Peyer's patch (tissue), 4 donors: ENCODE measurements around the gene TSGA10IP. TPM values are rescaled to one million over a fixed set of nuclear protein-coding genes. Genes with fewer than 3 reads are reported as not detected.

Source experiments
- DNase-seq, 3 donors: peaks; one replicate each; pipeline ENCODE4 v3.0.0-alpha.2; 2017 to 2019
- H3K27ac ChIP-seq, 4 donors: fragments of 200-600 bp; sonication (generic); one replicate each; pipeline ENCODE4 v1.5.1; 2016 to 2019
- H3K27me3 ChIP-seq, 2 donors: fragments of 200-600 bp; sonication (generic); one replicate each; pipeline ENCODE4 v1.5.1; 2019
- H3K36me3 ChIP-seq, 3 donors: fragments of 200-600 bp; sonication (generic); one replicate each; pipeline ENCODE4 v1.5.1; 2016 to 2019
- H3K4me1 ChIP-seq, 4 donors: fragments of 200-600 bp; sonication (generic); one replicate each; pipeline ENCODE4 v1.5.1; 2016 to 2019
- H3K4me3 ChIP-seq, 4 donors: fragments of 200-600 bp; sonication (generic); 1 replicate in 3 of 4; 2 replicates in 1 of 4; pipeline ENCODE4 v1.5.1; 2016 to 2019; ENCODE audit warnings: mild to moderate bottlenecking in 1 of 4
- H3K9me3 ChIP-seq, 4 donors: fragments of 200-600 bp; sonication (generic); one replicate each; pipeline ENCODE4 v1.5.1; 2016 to 2019; ENCODE audit warnings: mild to moderate bottlenecking in 1 of 4
- CTCF ChIP-seq, 6 experiments: fragments of 450-650 bp in 4 of 6; fragments of 200-600 bp in 2 of 6; sonication (generic) in 1 of 6; IDR thresholded peaks; one replicate each; pipeline ENCODE4 v1.5.1; 2017 to 2019; ENCODE audit warnings: antibody characterized with exemption in 6 of 6, mild to moderate bottlenecking in 3 of 6, moderate library complexity in 1 of 6
- POLR2A ChIP-seq, 2 donors: fragments of 450-650 bp; IDR thresholded peaks; one replicate each; pipeline ENCODE4 v1.5.1; 2017; ENCODE audit warnings: antibody characterized with exemption in 2 of 2, mild to moderate bottlenecking in 2 of 2, moderate library complexity in 2 of 2
- total RNA-seq, 4 donors: library from RNA; depleted of rRNA; stranded (reverse); fragments of >200 nt; gene quantifications; one replicate each; pipeline ENCODE4 v1.1.0, GENCODE V29; 2016

TSGA10IP gene
- total RNA-seq, 4 donors from 2014 or later: not detected

- Histone ChIP-seq H3K4me3 (no peak overlapping the region), H3K27me3 (no peaks in the 10 kb centered on the region), H3K36me3 (no peaks in the 10 kb centered on the region), H3K4me1 (peaks cover 0 to 5% (median 3%) of the 10 kb centered on the region in 4 donors), H3K9me3 (no peaks in the 10 kb centered on the region), H3K27ac (no peak overlapping the region)
- no peak for DNase-seq
- TF ChIP-seq CTCF (IDR thresholded peaks at IDR 0.05) (no peak), POLR2A (IDR thresholded peaks at IDR 0.05) (no peak)
Measured at GRCh38 chr11:65932558-65932919, 12.7 kb upstream of the TSGA10IP start.

- DNase-seq: no peak
- TF ChIP-seq POLR2A (IDR thresholded peaks at IDR 0.05): no peak
- TF ChIP-seq CTCF (IDR thresholded peaks at IDR 0.05): no peak
- H3K27ac ChIP-seq: no peak overlapping the region
- H3K9me3 ChIP-seq: no peaks in the 10 kb centered on the region
- H3K36me3 ChIP-seq: no peaks in the 10 kb centered on the region
- no peaks in the 10 kb centered on the region for H3K4me1 ChIP-seq
- no peak overlapping the region for H3K4me3 ChIP-seq
- no peaks in the 10 kb centered on the region for H3K27me3 ChIP-seq
Measured at GRCh38 chr11:65934014-65934413, 11.3 kb upstream of the TSGA10IP start.

GRCh38 chr11:65937766-65938165 lies 7.5 kb upstream of the TSGA10IP start:
- no peak for TF ChIP-seq CTCF (IDR thresholded peaks at IDR 0.05)
- TF ChIP-seq POLR2A (IDR thresholded peaks at IDR 0.05): no peak
- DNase-seq: no peak
- Histone ChIP-seq H3K4me3 (no peak overlapping the region), H3K36me3 (no peaks in the 10 kb centered on the region), H3K27me3 (no peaks in the 10 kb centered on the region), H3K4me1 (no peaks in the 10 kb centered on the region), H3K9me3 (no peaks in the 10 kb centered on the region), H3K27ac (no peak overlapping the region)

GRCh38 chr11:65941720-65942310 lies 3.5 kb upstream of the TSGA10IP start:
- Histone ChIP-seq H3K9me3 (no peaks in the 10 kb centered on the region), H3K4me1 (no peaks in the 10 kb centered on the region), H3K27ac (no peak overlapping the region), H3K36me3 (no peaks in the 10 kb centered on the region), H3K4me3 (no peak overlapping the region), H3K27me3 (no peaks in the 10 kb centered on the region)
- TF ChIP-seq CTCF (IDR thresholded peaks at IDR 0.05) (no peak), POLR2A (IDR thresholded peaks at IDR 0.05) (no peak)
- DNase-seq: no peak

- H3K27ac ChIP-seq: no peak overlapping the region
- H3K4me3 ChIP-seq: no peak overlapping the region
- no peak for DNase-seq
- no peaks in the 10 kb centered on the region for H3K27me3 ChIP-seq
- H3K9me3 ChIP-seq: no peaks in the 10 kb centered on the region
- no peaks in the 10 kb centered on the region for H3K36me3 ChIP-seq
- no peaks in the 10 kb centered on the region for H3K4me1 ChIP-seq
- no peak for TF ChIP-seq CTCF (IDR thresholded peaks at IDR 0.05)
- TF ChIP-seq POLR2A (IDR thresholded peaks at IDR 0.05): no peak
Measured at GRCh38 chr11:65942531-65942930, 2.7 kb upstream of the TSGA10IP start.

GRCh38 chr11:65944191-65944590 lies 1.1 kb upstream of the TSGA10IP start:
- DNase-seq: no peak
- H3K36me3 ChIP-seq: no peaks in the 10 kb centered on the region
- H3K27me3 ChIP-seq: no peaks in the 10 kb centered on the region
- no peak overlapping the region for H3K27ac ChIP-seq
- H3K4me1 ChIP-seq: no peaks in the 10 kb centered on the region
- H3K9me3 ChIP-seq: no peaks in the 10 kb centered on the region
- no peak overlapping the region for H3K4me3 ChIP-seq
- TF ChIP-seq POLR2A (IDR thresholded peaks at IDR 0.05) (no peak), CTCF (IDR thresholded peaks at IDR 0.05) (no peak)
